ENCODE results near the gene ELF3.
"Not testable (repeated sequence)": the region's sequence is repeated elsewhere in the genome, so short reads cannot be mapped to it uniquely, and the experiment has no call there.

Gene ELF3

DNA sequence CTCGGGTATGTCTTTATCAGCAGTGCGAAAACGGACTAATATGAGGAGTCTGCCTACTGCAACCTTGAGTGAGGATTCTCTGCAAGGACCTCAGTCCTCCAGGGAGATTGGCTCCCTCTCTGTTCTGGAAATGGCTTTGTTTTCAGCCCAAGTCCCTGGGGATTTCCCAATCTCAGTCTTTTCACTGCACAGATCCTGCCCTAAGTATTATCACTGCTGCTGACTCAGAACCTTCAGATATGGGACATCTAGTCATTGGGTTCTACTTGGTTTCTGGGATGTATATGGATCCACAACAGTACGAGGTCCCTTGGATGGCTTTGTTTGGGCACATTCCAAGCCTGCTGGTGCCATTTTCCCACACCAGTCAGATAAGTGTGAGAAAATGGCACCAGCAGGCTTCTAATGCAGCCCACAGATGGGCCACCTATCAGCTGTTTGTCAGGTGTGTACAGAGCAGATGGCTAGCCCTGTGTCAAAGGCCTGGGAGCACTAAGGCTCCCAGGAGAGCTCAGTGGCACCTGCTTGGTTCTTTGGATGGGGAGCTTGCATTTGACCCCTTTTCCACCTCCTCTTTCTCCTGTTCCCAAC, 27.4 kb downstream of the ELF3 start:
- Histone ChIP-seq H3K4me1 (ENCODE audit: insufficient read depth, low read length) (no peaks in the 10 kb centered on the region), H3K36me3 (ENCODE audit: insufficient read depth, low read length) (no peaks in the 10 kb centered on the region)
- WGBS: 97% methylated on average over 4 of the region's 4 CpGs

GRCh38 chr1:202038688-202039346, 28.4 kb downstream of the ELF3 start:
- 87% methylated on average over 2 of the region's 2 CpGs for WGBS
- H3K4me1 ChIP-seq (ENCODE audit: insufficient read depth, low read length): no peaks in the 10 kb centered on the region
- no peaks in the 10 kb centered on the region for H3K36me3 ChIP-seq (ENCODE audit: insufficient read depth, low read length)
- no peak overlapping the region for H3K9ac ChIP-seq (ENCODE audit: low read depth, low read length)
- no peak overlapping the region for H3K4me3 ChIP-seq (ENCODE audit: low read length)
- H3K27me3 ChIP-seq (ENCODE audit: insufficient read depth, low read length): no peaks in the 10 kb centered on the region
- H3K27ac ChIP-seq (ENCODE audit: low read depth, low read length): no peak overlapping the region
- H3K9me3 ChIP-seq (ENCODE audit: insufficient read depth, low read depth, low read length): no peaks in the 10 kb centered on the region

More for the DNA sequence above, 27.4 kb downstream of the ELF3 start:
- Histone ChIP-seq H3K27ac (ENCODE audit: low read depth, low read length) (no peak overlapping the region), H3K9me3 (ENCODE audit: insufficient read depth, low read depth, low read length) (no peaks in the 10 kb centered on the region), H3K4me3 (ENCODE audit: low read length) (no peak overlapping the region), H3K9ac (ENCODE audit: low read depth, low read length) (no peak overlapping the region), H3K27me3 (ENCODE audit: insufficient read depth, low read length) (no peaks in the 10 kb centered on the region)

GRCh38 chr1:202045705-202046104, 35.3 kb downstream of the ELF3 start:
- Histone ChIP-seq H3K9me3 (ENCODE audit: insufficient read depth, low read depth, low read length) (no peaks in the 10 kb centered on the region), H3K27ac (ENCODE audit: low read depth, low read length) (no peak overlapping the region), H3K4me1 (ENCODE audit: insufficient read depth, low read length) (no peaks in the 10 kb centered on the region), H3K4me3 (ENCODE audit: low read length) (no peak overlapping the region), H3K36me3 (ENCODE audit: insufficient read depth, low read length) (no peaks in the 10 kb centered on the region), H3K9ac (ENCODE audit: low read depth, low read length) (no peak overlapping the region), H3K27me3 (ENCODE audit: insufficient read depth, low read length) (no peaks in the 10 kb centered on the region)
- WGBS: 90% methylated on average over 2 of the region's 2 CpGs

GRCh38 chr1:202046227-202046626, 35.8 kb downstream of the ELF3 start:
- Histone ChIP-seq H3K4me1 (ENCODE audit: insufficient read depth, low read length) (no peaks in the 10 kb centered on the region), H3K27me3 (ENCODE audit: insufficient read depth, low read length) (no peaks in the 10 kb centered on the region), H3K9me3 (ENCODE audit: insufficient read depth, low read depth, low read length) (no peaks in the 10 kb centered on the region), H3K4me3 (ENCODE audit: low read length) (no peak overlapping the region), H3K9ac (ENCODE audit: low read depth, low read length) (no peak overlapping the region), H3K27ac (ENCODE audit: low read depth, low read length) (no peak overlapping the region), H3K36me3 (ENCODE audit: insufficient read depth, low read length) (no peaks in the 10 kb centered on the region)
- 88% methylated on average over 3 of the region's 3 CpGs for WGBS

- H3K27ac ChIP-seq (ENCODE audit: low read depth, low read length): no peak overlapping the region
- H3K4me1 ChIP-seq (ENCODE audit: insufficient read depth, low read length): no peaks in the 10 kb centered on the region
- no peak overlapping the region for H3K9ac ChIP-seq (ENCODE audit: low read depth, low read length)
- H3K9me3 ChIP-seq (ENCODE audit: insufficient read depth, low read depth, low read length): no peaks in the 10 kb centered on the region
- 86% methylated on average over 5 of the region's 5 CpGs for WGBS
- H3K27me3 ChIP-seq (ENCODE audit: insufficient read depth, low read length): no peaks in the 10 kb centered on the region
- no peak overlapping the region for H3K4me3 ChIP-seq (ENCODE audit: low read length)
- no peaks in the 10 kb centered on the region for H3K36me3 ChIP-seq (ENCODE audit: insufficient read depth, low read length)
These were observed 36.6 kb downstream of the ELF3 start for GRCh38 chr1:202046748-202047708.

DNA sequence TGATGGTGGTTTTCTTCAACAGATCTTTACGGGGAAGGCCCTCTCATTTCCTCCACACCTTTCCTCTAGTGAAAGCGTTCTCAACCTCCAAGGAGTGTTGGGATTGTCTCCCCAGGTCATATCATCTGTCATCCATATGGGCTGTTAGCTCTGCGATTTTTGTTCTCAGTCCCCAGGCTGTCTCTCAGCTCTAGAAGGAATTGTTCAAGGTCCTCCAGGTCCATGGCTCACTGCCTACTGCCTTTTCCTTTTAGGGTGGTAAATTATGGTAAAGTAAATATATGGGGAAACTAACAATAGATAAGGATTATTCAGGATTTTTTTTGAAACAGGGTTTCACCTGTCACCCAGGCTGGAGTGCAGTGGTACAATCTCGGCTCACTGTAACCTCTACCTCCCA, 37.6 kb downstream of the ELF3 start:
- Histone ChIP-seq H3K9me3 (ENCODE audit: insufficient read depth, low read depth, low read length) (no peaks in the 10 kb centered on the region), H3K4me1 (ENCODE audit: insufficient read depth, low read length) (no peaks in the 10 kb centered on the region), H3K9ac (ENCODE audit: low read depth, low read length) (no peak overlapping the region), H3K27ac (ENCODE audit: low read depth, low read length) (no peak overlapping the region), H3K36me3 (ENCODE audit: insufficient read depth, low read length) (no peaks in the 10 kb centered on the region), H3K4me3 (ENCODE audit: low read length) (no peak overlapping the region), H3K27me3 (ENCODE audit: insufficient read depth, low read length) (no peaks in the 10 kb centered on the region)
- WGBS: 89% methylated on average over 4 of the region's 4 CpGs

GRCh38 chr1:202049129-202049528, 38.7 kb downstream of the ELF3 start:
- 91% methylated on average over 3 of the region's 5 CpGs for WGBS
- Histone ChIP-seq H3K27ac (ENCODE audit: low read depth, low read length) (no peak overlapping the region), H3K36me3 (ENCODE audit: insufficient read depth, low read length) (no peaks in the 10 kb centered on the region), H3K9me3 (ENCODE audit: insufficient read depth, low read depth, low read length) (no peaks in the 10 kb centered on the region), H3K4me3 (ENCODE audit: low read length) (no peak overlapping the region), H3K4me1 (ENCODE audit: insufficient read depth, low read length) (no peaks in the 10 kb centered on the region), H3K9ac (ENCODE audit: low read depth, low read length) (no peak overlapping the region), H3K27me3 (ENCODE audit: insufficient read depth, low read length) (no peaks in the 10 kb centered on the region)

DNA sequence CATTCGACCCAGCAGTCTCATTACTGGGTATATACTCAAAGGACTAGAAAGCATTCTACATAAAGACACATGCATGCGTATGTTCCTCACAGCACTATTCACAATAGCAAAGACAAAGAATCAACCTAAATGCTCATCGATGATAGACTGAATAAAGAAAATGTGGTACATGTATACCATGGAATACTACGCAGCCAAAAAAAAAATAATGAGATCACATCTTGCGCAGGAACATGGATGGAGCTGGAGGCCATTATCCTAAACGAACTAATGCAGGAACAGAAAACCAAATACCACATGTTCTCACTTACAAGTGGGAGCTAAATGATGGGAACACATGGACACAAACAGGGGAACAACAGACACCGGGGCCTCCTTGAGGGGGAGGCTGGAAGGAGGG, 43.7 kb downstream of the ELF3 start:
- Histone ChIP-seq H3K9me3 (ENCODE audit: insufficient read depth, low read depth, low read length) (no peaks in the 10 kb centered on the region), H3K27ac (ENCODE audit: low read depth, low read length) (no peak overlapping the region), H3K4me3 (ENCODE audit: low read length) (no peak overlapping the region), H3K36me3 (ENCODE audit: insufficient read depth, low read length) (no peaks in the 10 kb centered on the region), H3K9ac (ENCODE audit: low read depth, low read length) (no peak overlapping the region), H3K27me3 (ENCODE audit: insufficient read depth, low read length) (no peaks in the 10 kb centered on the region), H3K4me1 (ENCODE audit: insufficient read depth, low read length) (no peaks in the 10 kb centered on the region)
- WGBS: 94% methylated on average over 7 of the region's 7 CpGs

DNA sequence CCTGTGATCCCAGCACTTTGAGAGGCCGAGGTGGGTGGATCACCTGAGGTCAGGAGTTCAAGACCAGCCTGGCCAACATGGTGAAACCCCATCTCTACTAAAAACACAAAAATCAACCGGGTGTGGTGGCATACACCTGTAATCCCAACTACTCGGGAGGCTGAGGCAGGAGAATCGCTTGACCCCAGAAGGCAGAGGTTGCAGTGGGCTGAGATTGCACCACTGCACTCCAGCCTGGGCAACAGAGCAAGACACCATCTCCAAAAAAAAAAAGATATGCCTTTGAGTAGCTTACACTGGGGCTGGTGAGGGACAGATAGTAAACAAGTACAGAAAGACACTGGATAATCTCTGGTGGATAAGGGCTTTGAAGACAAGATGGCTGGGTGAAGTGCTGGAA, 44.3 kb downstream of the ELF3 start:
- H3K9me3 ChIP-seq (ENCODE audit: insufficient read depth, low read depth, low read length); H3K4me3 ChIP-seq (ENCODE audit: low read length); H3K27me3 ChIP-seq (ENCODE audit: insufficient read depth, low read length); H3K36me3 ChIP-seq (ENCODE audit: insufficient read depth, low read length); H3K4me1 ChIP-seq (ENCODE audit: insufficient read depth, low read length); H3K27ac ChIP-seq (ENCODE audit: low read depth, low read length); H3K9ac ChIP-seq (ENCODE audit: low read depth, low read length): not testable (repeated sequence)
- 93% methylated on average over 4 of the region's 4 CpGs for WGBS

GRCh38 chr1:202056644-202057334, 46.4 kb downstream of the ELF3 start:
- Histone ChIP-seq H3K9me3 (ENCODE audit: insufficient read depth, low read depth, low read length) (no peaks in the 10 kb centered on the region), H3K9ac (ENCODE audit: low read depth, low read length) (no peak overlapping the region), H3K27ac (ENCODE audit: low read depth, low read length) (no peak overlapping the region), H3K4me1 (ENCODE audit: insufficient read depth, low read length) (no peaks in the 10 kb centered on the region), H3K36me3 (ENCODE audit: insufficient read depth, low read length) (no peaks in the 10 kb centered on the region), H3K27me3 (ENCODE audit: insufficient read depth, low read length) (no peaks in the 10 kb centered on the region), H3K4me3 (ENCODE audit: low read length) (no peak overlapping the region)
- 90% methylated on average over 17 of the region's 17 CpGs for WGBS

GRCh38 chr1:202057335-202057704, 46.9 kb downstream of the ELF3 start:
- not testable (repeated sequence) for H3K36me3 ChIP-seq (ENCODE audit: insufficient read depth, low read length); H3K27me3 ChIP-seq (ENCODE audit: insufficient read depth, low read length); H3K4me1 ChIP-seq (ENCODE audit: insufficient read depth, low read length); H3K9ac ChIP-seq (ENCODE audit: low read depth, low read length); H3K9me3 ChIP-seq (ENCODE audit: insufficient read depth, low read depth, low read length); H3K27ac ChIP-seq (ENCODE audit: low read depth, low read length); H3K4me3 ChIP-seq (ENCODE audit: low read length)
- WGBS: 87% methylated on average over 6 of the region's 6 CpGs
